H1 (cell line): ENCODE measurements around the gene EPS8. TPM values are rescaled to one million over a fixed set of nuclear protein-coding genes. Genes with fewer than 3 reads are reported as not detected.

Experiments used
- CHD7 ChIP-seq: fragments of 300-600 bp; sonication (generic); IDR thresholded peaks from 2 replicates; pipeline ENCODE4 v1.7.1; 2012; ENCODE audit warnings: low read length, moderate library complexity, mild to moderate bottlenecking, inconsistent platforms; ENCODE audit not compliant: insufficient replicate concordance
- polyA plus RNA-seq, 7 experiments: library from polyadenylated mRNA; depleted of rRNA in 3 of 7; stranded (reverse) in 5 of 7; unstranded in 2 of 7; fragments of >200 nt in 5 of 7; fragments of 200-250 nt in 2 of 7; gene quantifications; 1 replicate in 5 of 7; 2 replicates in 1 of 7; 4 replicates in 1 of 7; pipeline versions ENCODE4 v1.2.1 to v1.2.3, GENCODE V29; 2011 to 2013; ENCODE audit warnings: missing spikeins in 2 of 7, mixed read lengths in 2 of 7
- total RNA-seq: library from RNA; stranded (reverse); fragmentation: NEBNext Ultra II Directional; extraction: Animal tissue kit (Norgen Biotek cat#: 25700); gene quantifications from 2 replicates; pipeline ENCODE4 v1.2.1, GENCODE V29; 2021

The EPS8 gene
- total and polyA plus RNA-seq, 2 of the 8 experiments (the other 6 are each of a cell fraction or from before 2014, with no cell fraction given), result 3.0 to 4.6 TPM

- TF ChIP-seq CHD7, result no peak
- TF ChIP-seq, all 59 proteins: peak for 0
Measured at GRCh38 chr12:15783288-15783687, 5.9 kb downstream of the EPS8 start (continued).
